ENCODE data around the gene DNAH3.
"Not testable (repeated sequence)": the region's sequence is repeated elsewhere in the genome, so short reads cannot be mapped to it uniquely, and the experiment has no call there.

The DNAH3 gene

GRCh38 chr16:21064203-21064602, 86.4 kb downstream of the DNAH3 start:
- TF ChIP-seq CTCF (IDR thresholded peaks at IDR 0.05; ENCODE audit: control insufficient read depth, extremely low read depth, insufficient read depth): no peak
- no peak overlapping the region for H3K4me3 ChIP-seq (ENCODE audit: low read depth, low read length)
- DNase-seq (ENCODE audit: low read depth): no peak

GRCh38 chr16:21063314-21063713, 87.3 kb downstream of the DNAH3 start:
- not testable (repeated sequence) for H3K4me3 ChIP-seq (ENCODE audit: low read depth, low read length)

GRCh38 chr16:21060027-21060510, 90.6 kb downstream of the DNAH3 start:
- peak; percentile 13; the same call in 1 of the 2 replicates for TF ChIP-seq CTCF (IDR thresholded peaks at IDR 0.05; ENCODE audit: control insufficient read depth, extremely low read depth, insufficient read depth)
- DNase-seq (ENCODE audit: low read depth): no peak
- H3K4me3 ChIP-seq (ENCODE audit: low read depth, low read length): no peak overlapping the region

More at GRCh38 chr16:21063314-21063713, 87.3 kb downstream of the DNAH3 start:
- DNase-seq (ENCODE audit: low read depth): not testable (repeated sequence)

DNA sequence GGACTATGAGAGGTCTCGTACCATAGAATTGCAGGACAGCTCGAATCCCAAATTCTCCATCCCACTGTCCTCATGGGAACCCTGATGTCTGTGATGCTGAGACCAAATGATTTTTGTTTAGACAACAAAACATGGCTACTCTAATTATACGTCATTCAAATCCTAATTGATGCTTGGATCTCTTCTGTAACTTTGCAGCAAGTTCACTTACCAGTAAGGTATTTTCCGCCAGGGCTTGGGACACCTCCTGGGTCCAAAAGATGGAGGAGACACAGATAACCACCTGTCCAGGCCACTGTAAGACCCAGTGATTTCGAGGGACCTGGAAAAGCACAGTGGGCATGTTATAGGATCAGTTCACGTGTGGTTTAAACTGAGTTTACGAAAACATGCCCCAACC, 92.8 kb downstream of the DNAH3 start:
- no peak overlapping the region for H3K4me3 ChIP-seq (ENCODE audit: low read depth, low read length)
- no peak for DNase-seq (ENCODE audit: low read depth)
- no peak for TF ChIP-seq CTCF (IDR thresholded peaks at IDR 0.05; ENCODE audit: control insufficient read depth, extremely low read depth, insufficient read depth)

- no peak for DNase-seq (ENCODE audit: low read depth)
- TF ChIP-seq CTCF (IDR thresholded peaks at IDR 0.05; ENCODE audit: control insufficient read depth, extremely low read depth, insufficient read depth): no peak
- H3K4me3 ChIP-seq (ENCODE audit: low read depth, low read length): no peak overlapping the region
Observed at GRCh38 chr16:21056396-21056795, 94.2 kb downstream of the DNAH3 start.

- H3K4me3 ChIP-seq (ENCODE audit: low read depth, low read length); DNase-seq (ENCODE audit: low read depth): not testable (repeated sequence)
Observed at GRCh38 chr16:21055738-21056137, 94.9 kb downstream of the DNAH3 start.

DNA sequence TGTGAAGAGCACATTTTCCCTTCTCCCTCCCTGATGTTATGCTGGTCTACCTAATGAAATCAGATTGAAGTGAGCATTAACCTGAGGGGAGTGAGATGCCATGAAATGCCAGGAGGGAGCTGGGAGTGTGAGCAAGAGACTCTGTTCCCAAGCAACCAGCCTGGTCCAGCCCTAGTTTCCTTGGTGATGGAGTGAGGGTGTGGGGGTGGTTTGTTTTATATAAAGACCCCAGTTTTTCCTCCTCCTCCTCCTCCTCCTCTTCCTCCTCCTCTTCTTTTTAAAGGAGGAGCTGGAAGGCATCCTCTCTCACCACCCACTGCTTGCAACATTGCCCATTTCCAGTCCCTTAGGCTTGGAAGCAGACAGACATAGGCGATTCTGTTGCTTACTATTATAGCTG, 97.1 kb downstream of the DNAH3 start:
- DNase-seq (ENCODE audit: low read depth): no peak
- no peak overlapping the region for H3K4me3 ChIP-seq (ENCODE audit: low read depth, low read length)
- no peak for TF ChIP-seq CTCF (IDR thresholded peaks at IDR 0.05; ENCODE audit: control insufficient read depth, extremely low read depth, insufficient read depth)

DNA sequence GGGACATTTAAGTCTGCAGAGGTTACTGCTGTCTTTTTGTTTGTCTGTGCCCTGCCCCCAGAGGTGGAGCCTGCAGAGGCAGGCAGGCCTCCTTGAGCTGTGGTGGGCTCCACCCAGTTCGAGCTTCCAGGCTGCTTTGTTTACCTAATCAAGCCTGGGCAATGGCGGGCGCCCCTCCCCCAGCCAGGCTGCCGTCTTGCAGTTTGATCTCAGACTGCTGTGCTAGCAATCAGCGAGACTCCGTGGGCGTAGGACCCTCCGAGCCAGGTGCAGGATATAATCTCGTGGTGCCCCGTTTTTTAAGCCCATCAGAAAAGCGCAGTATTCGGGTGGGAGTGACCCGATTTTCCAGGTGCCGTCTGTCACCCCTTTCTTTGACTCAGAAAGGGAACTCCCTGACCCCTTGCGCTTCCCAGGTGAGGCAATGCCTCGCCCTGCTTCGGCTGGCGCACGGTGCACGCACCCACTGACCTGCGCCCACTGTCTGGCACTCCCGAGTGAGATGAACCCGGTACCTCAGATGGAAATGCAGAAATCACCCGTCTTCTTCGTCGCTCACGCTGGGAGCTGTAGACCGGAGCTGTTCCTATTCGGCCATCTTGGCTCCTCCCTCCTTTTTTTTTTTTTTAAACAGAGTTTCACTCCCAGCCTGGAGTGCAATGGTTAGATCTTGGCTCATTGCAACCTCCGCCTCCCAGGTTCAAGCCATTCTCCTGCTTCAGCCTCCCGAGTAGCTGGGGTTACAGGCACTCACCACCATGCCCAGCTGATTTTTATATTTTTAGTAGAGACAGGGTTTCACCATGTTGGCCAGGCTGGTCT, 102.3 kb downstream of the DNAH3 start:
- H3K4me3 ChIP-seq (ENCODE audit: low read depth, low read length); DNase-seq (ENCODE audit: low read depth): not testable (repeated sequence)
